RPMI8226 (cell line): ENCODE measurements around the gene TSC22D2.

Experiments
- DNase-seq: peaks from one replicate; pipeline ENCODE4 v3.0.0-alpha.2; 2015

Gene TSC22D2

DNA sequence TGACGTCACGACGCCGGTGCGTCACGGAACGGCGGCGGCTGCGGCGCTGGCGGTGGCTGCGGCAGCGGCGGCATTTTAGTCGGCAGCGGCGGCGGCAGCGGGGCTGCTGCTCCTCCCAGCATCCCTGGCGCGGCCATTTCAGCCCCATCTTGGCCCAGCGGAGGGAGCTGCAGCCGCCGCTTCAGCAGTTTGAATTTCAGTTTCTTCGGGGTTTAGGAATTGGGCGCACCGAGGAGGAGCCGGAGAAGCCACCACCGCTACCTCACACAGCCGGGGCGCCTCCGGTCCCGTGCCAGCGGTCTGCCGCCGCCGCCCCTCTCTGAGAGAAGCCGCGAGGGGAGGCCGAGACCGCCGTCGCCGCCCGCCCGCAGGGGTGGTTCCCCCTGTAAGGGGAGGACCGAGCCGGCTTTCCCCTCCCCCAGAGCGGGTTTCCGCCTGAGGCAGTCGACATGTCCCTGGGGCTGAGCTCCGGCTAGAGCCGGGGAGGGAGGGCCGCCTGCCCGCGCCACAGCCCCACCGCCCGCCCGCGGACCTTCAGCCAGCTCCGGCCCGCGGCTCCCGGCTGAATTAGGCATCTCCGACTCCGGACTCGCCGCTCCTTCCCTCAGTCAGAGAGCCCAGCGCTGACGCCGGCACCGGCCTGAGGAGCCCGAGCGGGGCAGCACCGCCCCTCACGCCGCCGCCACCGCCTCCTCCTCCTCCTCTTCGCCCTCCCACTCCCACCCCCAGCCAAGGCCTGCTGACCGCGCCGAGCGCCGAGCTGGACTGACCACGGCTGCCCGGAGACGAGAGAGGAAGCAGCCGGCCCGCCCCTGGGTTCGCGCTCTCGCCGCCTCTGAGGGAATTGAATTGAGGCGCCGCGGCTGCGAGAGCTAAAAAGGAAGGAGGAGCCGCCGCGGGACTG is at the start of gene TSC22D2:
TSC22D2 (plus strand) TSS at position 78 of the 904 bp plus-strand sequence. CDS start 1,053 bp downstream, outside the sequence.
- DNase-seq = peak; percentile 99

DNA sequence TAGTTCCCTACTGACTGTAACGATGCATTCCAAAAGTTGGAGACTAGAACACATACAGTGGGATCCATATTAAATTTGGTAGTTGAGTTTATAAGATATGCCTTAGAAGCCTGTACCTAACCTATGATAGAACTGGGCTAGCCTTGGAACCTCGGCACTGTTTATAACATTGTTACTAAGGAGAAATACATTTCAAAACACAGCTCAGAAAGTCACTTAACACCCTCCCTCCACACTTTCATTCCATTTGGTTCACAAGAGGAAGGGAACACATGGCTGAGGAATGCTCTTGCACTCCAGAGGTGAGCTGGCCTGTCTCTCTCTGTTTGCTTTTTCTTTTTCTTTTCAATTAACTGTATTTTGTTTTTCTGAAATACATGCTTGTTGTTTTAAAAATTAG is 48.7 kb upstream of the TSC22D2 start:
- no peak for DNase-seq

DNA sequence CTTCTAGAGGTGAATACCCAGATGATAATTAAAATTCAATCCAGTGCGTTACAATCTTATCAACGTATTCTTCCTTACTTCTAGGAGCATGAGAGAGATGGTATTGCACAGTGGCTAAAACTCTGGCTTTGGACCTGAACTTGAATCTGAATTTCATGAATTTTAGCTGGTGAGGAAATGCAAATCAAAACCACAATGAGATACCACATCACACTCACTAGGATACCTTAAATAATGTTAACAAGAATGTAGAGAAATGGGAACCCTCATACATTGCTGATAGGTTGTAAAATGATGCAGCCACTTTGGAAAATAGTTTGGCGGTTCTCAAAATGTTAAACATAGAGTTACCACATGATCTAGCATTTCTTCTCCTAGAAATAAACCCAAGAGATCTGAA is 47.1 kb upstream of the TSC22D2 start:
- DNase-seq = no peak

DNA sequence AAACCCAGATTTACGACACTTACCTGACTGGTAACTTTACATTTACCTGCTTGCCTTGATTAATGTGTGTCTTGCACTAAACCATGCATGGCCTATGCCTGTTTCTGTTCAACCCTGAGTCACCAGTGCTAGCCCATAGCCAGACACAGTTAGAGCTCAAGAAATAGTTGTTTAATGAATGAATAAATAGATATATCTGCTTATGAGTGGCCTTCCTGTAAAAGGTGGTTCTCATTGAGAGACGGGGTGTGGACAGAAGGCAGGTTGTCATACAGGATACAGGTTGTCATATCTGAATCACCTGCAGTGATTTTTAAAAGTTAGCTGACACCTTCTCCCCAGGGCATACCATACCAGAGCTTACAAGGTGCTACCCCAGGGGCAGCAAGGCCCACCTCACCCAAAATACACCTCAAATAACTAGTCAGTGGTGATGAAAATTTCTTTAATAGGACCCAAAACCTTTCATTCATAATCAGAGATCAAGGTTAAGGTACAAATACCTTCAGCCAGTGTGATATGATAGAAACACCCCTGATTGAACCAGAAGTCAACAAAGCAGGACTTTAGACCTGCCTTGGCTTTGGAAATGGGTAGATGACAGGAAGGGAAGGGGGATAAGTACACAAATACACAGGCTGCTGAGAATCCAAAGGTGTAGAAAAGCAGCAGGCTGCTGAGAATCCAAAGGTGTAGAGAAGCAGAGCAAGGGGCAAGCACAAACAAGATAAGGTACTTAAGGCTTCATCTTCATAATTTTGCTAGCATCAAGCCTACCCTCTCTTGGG is 45.4 kb upstream of the TSC22D2 start:
- DNase-seq = no peak

DNA sequence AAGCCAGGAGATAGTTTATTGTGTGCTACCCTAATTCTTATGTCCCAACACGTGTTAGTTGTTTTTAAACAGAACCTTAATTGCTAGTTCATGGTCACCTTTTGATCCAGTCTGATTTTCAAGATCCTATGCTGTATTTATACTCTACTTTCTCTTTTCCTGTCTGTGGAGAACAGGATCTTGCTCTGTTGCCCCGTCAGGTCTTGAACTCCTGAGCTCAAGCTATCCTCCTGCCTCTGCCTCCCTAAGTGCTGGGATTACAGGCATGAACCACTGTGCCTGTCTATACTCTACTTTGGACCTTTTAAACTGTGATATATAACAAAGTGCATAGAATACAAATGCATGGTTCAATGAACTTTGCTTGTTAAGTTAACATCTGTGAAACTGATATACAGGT is 44.7 kb upstream of the TSC22D2 start:
- no peak for DNase-seq

DNA sequence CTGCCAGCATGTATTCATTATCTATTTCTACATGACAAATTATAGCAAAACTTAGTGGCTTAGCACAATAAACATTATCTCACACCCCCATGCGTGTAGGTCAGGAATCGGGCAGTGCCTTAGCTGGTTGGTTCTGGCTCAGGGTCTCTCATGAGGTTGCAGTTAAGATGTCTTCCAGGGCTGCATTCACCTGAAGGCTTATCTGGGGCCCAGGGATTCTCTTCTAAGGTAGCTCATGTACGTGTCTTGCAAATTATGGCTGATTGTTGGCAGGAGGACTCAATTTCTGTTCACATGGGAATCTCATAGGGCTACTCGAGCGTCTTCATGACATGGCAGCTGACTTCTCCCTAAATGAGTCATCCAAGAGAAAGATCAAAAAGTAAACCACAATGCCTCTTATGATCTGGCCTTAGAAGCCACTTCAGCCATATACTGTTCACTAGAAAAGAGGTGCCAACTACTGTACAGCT is 42.9 kb upstream of the TSC22D2 start:
- no peak for DNase-seq

DNA sequence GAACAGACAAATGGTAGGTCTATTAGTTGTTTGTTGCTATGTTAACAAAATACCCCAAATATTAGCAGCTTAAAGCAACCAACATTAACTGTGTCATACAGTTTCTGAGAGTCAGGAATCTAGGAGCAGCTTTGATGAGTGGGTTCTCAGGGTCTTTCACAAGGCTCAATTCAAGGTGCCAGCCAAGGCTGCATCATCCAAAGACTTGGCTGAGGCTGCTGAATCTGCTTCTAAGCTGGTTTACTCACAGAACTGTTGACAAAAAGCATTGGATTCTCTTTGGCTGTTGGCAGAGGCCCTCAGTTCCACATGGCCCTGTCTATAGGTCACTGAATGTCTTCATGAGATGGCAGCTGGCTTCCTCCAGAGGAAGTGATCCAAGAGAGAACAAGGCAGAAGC is 40.3 kb upstream of the TSC22D2 start:
- no peak for DNase-seq

DNA sequence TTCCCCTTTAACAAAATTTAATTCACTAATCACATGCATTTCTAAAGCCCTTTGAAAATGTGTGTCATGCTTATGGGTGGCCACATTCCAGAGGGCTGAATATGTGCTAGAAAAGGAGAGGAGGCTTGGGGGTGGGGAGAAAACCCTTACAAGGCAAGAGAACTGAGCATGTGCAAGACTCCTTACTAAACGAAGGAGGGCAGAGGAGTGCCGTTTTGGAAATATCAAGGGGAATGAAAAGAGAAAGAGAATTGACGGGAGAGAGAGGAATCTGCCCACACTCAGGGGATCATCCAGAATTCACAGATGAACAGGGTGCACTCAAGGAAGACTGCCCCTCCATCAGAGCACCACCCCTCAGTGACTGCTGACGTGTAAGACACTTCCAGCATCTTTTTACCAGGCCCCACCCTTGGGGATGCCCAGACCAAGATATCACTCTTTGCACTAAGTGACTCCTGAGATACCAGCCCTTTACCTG is 37.9 kb upstream of the TSC22D2 start:
- DNase-seq = no peak

DNA sequence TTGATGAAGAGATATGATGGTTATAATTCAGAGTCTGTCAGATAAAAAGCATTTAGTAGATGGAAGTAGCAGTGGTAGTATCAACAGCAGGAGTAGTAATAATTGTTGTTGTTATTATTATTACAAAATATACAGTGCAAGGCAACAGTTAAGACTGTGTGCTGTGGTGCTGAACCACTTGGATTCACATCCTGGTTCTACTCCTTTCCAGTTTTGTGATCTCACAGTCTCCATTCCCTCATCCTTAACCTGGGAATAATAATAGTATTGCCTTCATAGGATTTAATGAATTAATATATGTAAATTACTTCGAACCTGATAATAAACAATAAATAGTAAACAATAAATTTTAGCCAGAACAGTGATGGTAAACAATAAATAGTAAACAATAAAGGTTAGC is 37.1 kb upstream of the TSC22D2 start:
- no peak for DNase-seq

DNA sequence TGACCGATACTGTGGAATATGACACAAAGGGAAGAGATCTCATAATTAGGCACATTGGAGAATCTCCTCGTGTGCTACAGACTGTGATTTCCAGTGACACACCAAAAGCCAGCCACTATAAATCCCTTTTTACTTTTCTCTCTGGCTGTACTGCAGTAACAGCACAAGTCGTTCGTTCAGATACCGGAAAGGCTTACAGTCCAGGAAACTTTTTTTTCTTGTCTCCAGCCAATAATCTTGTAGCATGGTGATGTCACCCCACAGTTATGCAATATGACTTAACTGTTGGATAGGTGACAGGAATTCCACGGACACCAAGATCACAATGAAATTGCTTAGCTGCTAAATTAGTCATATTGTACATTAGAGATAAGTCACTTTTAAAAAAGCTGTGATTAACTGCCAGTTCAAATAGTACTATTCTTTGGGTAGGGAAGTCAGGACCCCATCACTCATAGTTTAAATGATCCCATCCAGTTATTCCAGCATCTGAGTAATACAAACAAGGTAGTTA is 36.3 kb upstream of the TSC22D2 start:
- no peak for DNase-seq

DNA sequence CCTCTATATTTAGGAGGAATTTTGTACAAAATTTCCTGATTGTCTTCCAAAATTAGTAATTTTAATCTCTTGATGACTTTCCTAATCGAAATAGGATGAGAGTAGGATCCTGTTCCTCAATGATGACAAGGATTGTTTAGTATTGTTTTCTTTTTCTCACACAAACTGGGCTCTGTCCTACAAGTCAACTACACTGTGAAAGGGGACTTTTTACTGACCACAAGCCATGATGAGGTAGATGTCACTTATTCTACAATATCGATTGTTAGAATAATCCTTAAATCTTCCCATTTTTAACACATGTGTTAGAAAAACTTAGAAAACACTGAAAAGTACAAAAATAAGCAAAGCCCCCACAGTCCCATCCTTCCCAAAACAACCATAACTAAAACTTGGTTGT is 35.8 kb upstream of the TSC22D2 start:
- no peak for DNase-seq

DNA sequence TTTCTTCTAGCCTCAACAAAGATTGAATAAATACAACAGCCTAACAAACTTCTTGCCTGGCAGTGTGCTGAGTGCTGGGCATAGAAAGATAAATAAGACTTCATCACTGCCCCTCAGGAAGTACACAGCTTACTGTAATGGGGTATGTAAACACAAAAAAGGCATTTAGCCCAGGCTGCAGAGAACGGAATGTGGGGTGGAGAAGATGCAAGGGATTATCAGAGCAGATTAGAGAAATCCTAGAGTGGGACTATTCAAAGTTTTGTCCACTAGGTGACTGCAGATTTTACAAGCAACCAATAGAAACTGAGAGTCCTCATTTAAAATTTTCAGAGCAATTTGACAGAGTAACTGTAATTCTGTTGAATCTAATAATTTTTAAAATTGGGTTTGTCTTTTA is 35.4 kb upstream of the TSC22D2 start:
- no peak for DNase-seq

DNA sequence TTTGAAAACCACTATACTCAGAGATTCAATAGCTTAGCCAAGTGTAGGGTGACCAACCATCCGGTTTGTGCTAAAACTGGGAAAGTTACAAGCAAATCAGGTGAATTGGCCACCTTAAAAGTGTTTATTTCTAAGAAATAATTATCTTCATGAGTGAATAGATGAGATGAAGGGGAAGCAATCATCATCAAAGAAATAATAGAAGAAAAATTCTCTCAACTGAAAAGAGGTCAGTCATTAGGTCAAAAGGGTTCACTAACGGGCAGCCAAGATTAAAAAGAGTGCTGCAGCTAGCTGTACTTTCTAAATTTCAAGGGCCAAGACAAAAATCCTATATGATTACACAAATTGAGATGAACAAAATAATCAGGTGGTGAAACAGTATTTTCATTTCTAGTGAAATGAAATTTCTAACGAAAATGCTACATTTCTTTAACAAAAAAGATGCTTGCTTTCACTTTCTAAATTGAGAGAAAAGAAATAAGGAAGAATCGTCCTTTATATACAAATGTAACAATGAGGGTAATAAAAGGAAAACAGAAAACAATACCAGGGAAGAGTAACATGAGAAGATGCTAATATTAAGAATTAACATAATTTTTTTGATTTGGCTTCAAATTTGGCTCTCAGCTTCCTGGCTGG is 34.7 kb upstream of the TSC22D2 start:
- no peak for DNase-seq

DNA sequence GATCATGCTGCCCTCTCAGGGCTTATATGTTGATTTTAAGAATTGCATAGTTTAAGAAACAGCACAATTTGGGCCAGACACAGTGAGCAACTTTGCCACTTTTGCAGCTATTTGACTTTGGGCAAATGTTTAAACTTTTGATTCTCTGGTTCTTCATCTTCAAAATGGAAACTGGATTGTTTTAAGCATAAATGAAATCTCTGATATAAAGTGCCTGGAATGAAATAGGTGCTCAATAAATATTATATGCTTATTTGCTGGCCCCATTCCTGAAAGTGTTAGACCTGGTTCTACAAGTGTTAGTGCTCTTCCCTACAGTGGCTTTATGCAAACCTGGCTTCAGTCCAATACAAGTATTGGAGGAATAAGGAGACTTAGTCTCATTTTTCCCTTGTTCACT is 33.1 kb upstream of the TSC22D2 start:
- no peak for DNase-seq

DNA sequence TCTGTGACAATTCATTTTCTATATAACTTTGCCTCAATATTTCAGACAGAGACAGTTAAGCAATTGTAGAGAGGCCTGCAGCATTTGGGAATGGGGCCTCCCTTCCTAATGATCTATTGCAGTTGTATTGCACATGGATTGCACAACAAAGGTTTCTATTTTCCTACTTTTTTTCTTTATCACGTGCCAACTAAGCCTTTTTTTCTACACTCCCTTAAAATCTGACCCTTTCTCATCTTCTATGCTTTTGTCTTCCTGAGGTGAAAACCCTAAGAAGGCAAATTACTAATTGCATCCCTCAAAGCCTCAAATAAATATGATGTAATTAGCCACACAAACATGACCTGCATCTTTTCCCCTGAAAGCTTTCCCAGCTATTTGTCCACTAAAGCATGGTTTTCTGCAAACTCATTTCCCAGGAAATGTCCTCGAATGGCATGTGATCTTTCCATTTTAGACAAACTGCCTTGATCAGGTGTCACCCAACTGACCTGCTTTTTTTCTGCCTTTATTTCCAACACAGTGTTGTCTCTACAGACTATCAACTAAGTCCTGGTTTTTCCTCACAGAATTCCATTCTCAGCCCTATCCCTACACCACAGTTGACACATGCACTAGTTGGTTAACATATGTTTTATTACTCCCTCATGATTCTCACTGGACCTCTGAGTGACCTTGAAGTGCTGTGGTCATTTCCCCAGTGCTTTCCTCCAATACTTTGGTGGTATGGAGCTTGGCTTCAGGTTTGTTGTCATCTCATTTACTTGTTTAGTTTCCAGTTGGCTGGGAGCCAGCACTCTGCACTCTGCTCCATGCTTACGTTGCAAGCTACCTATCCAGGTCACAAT is 31.9 kb upstream of the TSC22D2 start:
- DNase-seq = peak; percentile 32

DNA sequence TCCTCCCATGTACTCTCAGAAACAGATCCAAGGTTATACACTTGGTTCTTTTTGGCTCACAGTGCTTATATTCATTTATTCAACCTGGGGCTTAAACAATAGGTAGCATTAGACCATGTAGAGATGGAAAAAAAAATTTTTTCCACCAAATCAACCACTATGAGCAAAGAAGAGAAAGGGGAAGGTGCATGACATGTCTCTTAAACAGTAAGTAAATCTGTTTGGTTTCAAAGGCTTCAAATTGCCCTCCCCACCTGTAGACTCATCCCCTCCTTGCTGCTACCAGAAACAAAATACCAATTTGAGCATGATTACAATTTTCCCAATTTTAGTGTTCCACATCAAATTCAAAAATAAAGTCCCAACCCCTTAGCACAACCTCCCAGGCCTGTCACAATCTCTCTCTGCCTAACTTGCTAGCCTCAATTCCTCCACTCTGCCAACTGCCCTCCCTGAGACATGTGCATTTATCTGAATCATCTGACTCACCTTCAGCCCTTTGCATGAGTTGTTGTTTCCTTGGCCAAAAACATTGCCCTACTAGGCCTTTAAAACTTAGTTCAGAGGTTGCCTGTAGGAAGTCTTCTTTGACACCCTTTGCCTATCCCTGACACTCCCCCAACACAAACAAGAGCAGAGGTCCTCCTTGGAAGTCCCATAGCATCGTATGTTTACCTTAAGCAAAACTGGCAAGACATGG is 30.3 kb upstream of the TSC22D2 start:
- no peak for DNase-seq

DNA sequence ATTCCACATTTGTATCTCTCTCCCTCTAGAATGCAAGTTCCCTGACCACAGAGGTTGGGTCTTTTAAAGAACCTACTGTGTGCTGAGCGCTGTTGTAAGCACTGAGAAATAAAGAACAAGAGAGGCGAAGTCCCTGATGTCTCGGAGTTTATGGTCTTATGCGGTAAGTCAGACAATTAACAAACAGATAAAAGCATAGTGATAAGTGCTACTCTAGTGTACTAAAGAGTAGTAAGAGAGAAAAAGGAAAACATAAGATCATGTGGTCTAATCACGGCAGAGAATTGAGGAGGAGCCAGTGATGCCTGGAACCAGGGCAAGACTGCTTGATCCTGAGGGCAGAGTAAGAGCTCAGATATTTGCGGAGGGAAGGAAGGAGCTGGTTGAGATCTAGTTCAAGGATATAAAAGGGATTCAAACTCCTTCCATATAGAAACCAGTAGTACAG is 29.8 kb upstream of the TSC22D2 start:
- DNase-seq = no peak

DNA sequence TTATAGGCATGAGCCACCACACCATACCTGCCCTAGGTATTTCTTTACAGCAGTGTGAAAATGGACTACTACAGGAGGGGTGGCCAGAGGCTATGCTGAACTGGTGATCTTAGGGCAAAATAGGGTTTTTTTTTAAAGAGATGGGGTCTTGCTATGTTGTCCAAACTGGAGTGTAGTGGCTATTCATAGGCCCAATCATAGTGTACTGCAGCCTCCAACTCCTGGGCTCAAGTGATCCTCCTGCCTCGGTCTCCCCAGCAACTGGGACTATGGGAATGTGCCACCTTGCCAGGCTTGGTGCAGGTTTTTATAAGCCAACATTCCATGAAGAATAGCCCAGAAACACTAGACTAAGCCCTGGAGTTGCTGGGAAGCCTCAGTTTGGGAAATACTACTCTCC is 28.6 kb upstream of the TSC22D2 start:
- no peak for DNase-seq

DNA sequence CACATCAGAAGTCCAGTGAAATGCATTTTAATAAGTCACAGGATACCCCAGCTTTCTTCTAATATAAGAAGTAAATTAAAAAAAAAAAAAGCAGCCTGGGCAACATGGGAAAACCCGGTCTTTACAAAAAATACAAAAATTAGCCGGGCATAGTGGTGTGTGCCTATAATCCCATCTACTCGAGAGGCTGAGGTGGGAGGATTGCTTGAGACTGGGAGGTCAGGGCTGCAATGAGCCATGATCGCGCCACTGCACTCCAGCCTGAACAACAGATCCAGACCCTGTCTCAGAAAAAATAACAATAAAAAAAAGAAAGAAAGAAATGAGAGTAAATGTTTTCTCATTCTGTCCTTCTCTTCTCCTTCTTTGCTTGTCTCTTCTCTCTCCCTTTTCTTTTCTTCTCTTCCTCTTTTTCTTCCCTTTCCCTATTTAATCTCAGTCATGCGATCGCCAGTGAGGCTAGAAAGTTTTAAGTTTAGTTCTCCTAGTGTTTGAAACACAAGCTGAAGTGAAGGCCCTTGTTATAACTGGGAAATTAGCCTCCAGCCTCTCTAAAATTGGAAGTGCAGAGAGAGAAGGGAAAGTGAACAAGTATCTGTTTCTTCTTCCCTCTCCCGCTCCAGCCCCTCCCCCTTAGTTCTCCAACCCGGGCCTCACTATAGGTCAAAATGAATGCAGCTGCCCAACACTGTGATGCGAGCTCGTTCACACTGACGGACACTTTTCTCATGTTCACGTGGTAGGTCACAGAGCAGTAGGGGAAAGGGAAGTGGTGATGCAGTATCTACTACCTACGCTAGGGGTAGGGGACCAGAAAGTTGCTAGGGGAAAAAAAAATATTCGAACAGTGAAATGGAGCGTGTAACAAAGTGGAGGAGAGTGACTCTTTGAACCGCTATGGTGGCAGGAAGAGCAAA is 23.5 kb upstream of the TSC22D2 start:
- DNase-seq = peak; percentile 84
